OCI-M1 (cell line): Measurements from ENCODE around the gene BAMBI.

Experiments used
- DNase-seq: peaks from one replicate; lab custom pipeline; 2025; lab: John Stamatoyannopoulos, UW

BAMBI gene

DNA sequence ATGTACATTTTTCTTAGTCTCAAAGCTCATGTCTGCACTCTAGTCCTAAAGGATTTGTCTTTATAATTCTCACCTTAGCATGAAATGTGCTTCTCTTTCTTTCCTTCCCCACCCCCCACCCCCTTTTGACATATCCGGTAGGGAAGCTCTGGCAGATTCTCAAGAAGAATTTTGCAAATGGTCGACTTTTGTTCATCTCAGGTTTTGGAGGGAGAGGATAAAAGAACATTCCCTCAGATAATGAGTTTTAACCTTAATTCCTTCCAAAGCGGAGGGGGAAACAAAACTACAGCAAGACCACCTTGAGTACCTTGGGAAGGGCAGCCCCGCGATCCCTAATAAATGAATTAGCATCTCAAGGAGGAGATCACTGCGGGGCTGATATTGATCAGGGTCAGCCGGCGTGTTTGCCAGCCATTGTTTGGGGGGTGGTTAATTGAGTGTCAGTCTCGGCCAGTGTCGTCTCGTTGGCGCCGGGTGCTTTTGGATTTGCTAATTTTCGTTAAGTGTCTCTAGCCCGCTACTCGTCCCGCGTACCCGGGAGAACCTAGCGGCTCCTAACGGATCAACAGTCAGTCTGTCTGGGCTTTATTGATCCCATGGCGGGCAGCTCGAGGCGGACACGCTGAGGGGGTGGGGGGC is 874 bp upstream of the BAMBI start:
- peak; percentile 24 for DNase-seq

GRCh38 chr10:28677888-28678686 is 766 bp downstream of the BAMBI start:
- no peak for DNase-seq

DNA sequence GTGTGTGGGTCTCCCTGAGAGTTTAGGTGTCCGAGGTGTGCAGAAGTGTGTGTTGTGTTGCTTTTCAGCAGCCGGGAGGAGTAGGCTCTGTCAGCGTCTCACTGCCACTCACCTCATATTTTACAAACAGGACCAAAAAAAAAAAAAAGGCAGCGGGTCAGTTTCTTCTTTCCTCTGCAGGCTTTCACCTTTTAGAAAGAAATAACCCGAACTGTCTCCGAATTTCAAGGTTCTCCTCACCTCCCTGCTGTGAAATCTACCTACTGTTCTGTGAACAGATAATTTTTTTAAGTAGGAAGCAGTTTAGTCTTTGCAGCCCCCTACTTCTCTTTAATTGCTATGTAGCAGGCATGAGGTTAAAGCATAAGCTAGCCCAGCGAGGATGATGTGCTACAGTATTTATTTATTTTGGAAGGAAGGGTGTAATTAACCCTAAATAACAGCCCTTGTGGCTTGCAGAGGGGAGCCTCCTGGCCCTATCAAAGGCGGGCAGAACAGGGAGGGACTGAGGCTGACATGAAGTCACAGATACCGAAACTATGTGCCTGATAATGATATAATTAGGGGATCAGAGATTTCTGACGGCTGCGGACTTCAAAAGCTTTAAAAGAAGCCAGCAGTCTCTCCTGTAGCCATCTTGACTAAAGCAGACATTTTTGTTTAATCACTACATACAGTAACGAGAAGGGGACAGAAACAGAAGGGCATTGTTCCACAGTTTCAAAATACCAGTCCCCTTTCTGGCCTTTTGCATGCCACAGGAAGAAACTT is 1.6 kb downstream of the BAMBI start:
- peak; percentile 69 for DNase-seq

- DNase-seq: no peak
Observed at GRCh38 chr10:28679581-28680357, 2.4 kb downstream of the BAMBI start.

DNA sequence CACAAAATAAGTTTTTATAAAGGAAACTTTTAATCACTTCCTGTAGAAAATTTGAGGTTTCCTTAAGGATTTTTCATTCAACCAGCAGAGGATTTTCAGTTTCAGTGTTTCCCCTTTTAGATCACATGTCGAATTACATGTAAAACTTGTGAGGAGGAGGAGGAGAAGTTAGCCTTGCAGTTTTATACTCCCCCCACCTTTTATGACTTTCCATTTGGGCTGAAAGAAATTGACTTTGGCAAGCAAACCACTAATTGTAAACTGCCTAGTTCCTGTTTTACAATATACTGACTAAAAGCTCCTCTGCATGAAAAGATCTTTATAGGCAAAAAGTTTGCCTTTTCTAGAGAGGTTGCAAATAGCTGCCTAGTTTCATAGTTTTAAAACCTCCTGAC is 3.0 kb downstream of the BAMBI start:
- peak; percentile 82 for DNase-seq

DNA sequence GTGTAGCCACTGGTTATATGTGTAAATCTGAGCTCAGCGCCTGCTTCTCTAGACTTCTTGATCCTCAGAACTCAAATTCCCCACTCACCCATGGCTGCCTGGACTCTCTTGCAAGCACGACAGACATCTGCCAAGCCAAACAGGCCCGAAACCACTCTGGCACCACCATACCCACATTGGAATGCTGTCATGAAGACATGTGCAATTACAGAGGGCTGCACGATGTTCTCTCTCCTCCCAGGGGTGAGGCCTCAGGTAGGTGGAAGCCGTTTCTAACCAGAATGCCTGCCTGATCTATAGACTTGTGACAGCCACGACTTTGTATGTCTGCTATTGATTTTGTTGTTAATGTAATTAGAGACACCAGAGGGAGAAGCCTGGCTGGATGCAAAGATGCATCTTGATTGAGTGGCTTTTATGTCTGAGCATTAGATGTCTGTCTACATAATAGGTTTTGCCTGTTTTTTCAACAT is 4.0 kb downstream of the BAMBI start:
- DNase-seq: no peak

DNA sequence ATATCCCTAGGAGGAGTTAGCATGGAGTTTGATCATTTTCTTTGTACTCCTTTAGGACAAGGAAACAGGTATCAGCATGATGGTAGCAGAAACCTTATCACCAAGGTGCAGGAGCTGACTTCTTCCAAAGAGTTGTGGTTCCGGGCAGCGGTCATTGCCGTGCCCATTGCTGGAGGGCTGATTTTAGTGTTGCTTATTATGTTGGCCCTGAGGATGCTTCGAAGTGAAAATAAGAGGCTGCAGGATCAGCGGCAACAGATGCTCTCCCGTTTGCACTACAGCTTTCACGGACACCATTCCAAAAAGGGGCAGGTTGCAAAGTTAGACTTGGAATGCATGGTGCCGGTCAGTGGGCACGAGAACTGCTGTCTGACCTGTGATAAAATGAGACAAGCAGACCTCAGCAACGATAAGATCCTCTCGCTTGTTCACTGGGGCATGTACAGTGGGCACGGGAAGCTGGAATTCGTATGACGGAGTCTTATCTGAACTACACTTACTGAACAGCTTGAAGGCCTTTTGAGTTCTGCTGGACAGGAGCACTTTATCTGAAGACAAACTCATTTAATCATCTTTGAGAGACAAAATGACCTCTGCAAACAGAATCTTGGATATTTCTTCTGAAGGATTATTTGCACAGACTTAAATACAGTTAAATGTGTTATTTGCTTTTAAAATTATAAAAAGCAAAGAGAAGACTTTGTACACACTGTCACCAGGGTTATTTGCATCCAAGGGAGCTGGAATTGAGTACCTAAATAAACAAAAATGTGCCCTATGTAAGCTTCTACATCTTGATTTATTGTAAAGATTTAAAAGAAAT is 4.8 kb downstream of the BAMBI start:
- peak; percentile 69 for DNase-seq

GRCh38 chr10:28684157-28684985 is 7.0 kb downstream of the BAMBI start:
- no peak for DNase-seq

GRCh38 chr10:28684986-28685580 is 7.8 kb downstream of the BAMBI start:
- DNase-seq: no peak

GRCh38 chr10:28685717-28686116 is 8.4 kb downstream of the BAMBI start:
- DNase-seq: no peak

GRCh38 chr10:28686835-28687682 is 9.7 kb downstream of the BAMBI start:
- DNase-seq: no peak

DNA sequence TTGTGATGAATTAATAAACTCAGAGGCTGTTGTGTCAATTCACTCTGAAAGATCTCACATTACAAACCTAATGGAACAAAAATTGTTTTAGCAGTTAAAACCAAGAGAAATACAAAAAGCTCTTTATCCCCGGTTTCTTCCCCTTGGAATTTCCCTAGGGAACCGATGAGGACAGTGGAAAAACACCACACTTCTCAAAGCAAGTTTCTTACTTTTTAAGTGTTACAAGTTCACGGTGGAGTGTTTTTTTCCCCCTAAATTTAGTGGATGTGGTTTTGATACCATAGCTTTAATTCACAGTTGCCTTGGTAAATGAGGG is 10.3 kb downstream of the BAMBI start:
- DNase-seq: no peak

DNA sequence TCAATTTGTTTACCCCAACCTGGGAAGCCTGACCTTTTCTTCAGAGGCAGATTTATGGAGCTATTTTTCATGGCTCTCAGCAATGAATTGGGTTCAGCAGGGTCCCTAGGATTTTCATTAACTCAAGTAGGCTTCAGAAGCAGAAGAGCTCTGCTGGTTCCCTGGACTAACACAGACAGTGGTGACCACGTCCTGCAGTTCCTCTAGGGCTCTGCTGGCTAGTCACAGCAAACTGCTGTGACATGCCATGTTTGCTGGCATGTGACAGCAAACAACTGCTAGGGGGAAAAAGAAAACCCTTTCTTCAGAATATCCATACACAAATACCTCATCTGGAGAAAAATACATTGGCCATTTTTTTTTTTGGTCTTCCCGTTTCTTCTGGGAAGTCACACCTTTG is 13.2 kb downstream of the BAMBI start:
- no peak for DNase-seq

DNA sequence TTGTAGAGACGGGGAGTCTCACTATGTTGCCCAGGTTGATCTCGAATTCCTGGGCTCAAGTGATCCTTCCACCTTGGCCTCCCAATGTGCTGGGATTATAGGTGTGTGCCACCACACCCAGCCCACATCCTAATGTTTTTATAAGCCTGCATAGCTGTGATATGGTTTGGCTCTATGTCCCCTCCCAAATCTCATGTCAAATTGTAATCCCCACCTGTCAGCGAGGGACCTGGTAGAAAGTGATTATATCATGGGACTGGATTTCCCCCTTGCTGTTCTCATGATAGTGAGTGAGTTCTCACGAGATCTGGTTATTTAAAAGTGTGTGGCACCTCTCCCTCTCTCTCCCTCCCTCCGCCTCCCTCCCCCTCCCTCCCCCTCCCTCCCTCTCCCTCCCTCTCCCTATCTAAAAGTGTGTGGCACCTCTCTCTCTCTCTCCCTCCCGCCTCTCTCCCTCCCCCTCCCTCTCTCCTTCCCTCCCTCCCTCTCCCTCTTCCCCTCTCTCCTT is 13.9 kb downstream of the BAMBI start:
- DNase-seq: no peak

DNA sequence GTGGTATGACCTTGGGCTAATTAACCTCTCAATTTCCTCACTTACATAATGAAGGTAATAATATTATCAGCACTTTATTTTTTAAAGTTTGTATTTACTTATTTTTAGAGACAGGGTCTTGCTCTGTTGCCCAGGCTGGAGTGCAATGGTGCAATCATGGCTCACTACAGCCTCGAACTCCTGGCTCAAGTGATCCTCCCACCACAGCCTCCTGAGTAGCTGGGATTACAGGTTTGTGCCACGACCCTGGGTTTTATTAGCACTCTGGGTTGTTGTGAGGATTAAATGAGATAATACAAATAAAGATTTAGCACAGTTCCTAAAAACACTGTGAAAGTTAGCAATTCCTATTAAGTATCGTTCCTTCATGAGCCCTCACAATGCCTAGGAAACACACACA is 14.7 kb downstream of the BAMBI start:
- DNase-seq: no peak

- DNase-seq: no peak
Observed at GRCh38 chr10:28694530-28694929, 17.2 kb downstream of the BAMBI start.

- no peak for DNase-seq
Observed at GRCh38 chr10:28698075-28698474, 20.8 kb downstream of the BAMBI start.

GRCh38 chr10:28704464-28705161 is 27.3 kb downstream of the BAMBI start:
- no peak for DNase-seq
